Heart left ventricle (tissue), 13 donors: Measurements from ENCODE around the gene C20orf204.

Source experiments
- CTCF ChIP-seq, 12 donors: fragments of 200-600 bp; sonication (generic) in 4 of 12; IDR thresholded peaks; one replicate each; pipeline versions ENCODE4 v1.5.0 to v1.8.0; 2018 to 2022; ENCODE audit warnings: antibody characterized with exemption in 12 of 12, mild to moderate bottlenecking in 5 of 12
- POLR2A ChIP-seq, 2 donors: fragments of 450-650 bp; IDR thresholded peaks; one replicate each; pipeline ENCODE4 v1.6.1; 2017; ENCODE audit warnings: antibody characterized with exemption in 2 of 2, mild to moderate bottlenecking in 2 of 2, moderate library complexity in 2 of 2
- donor health status: ischemic (EF 13 %, LVEDD 7.1; RV severe dilation, severe dysfunction).
- donor health status: DM: no; HTN: yes; CAD: no.
- donor health status: DM: no; HTN: no; CAD: no.
- donor health status: ischemic (EF 25% LVEDD 6.9; RV normal size, moderate dysfunction).
- donor health status: ischemic (EF 25% LVEDD 5.7; RV mildly dilated, moderate dysfunction).
- donor health status: ischemic (EF 35%, LVEDD 5.7; RV mildly dilated, moderate dysfunction).
- donor health status: nonischemic (EF 11% LVEDD 7.7; RV severe dilation, severe dysfunction).
- donor health status: DM: yes; HTN: yes; CAD: no.
- donor health status: PGD.
- donor health status: ischemic (EF 29% LVEDD 5.4; RV normal size, mild dysfunction).
- donor health status: nonischemic (EF 23%, LVEDD 6.1; RV moderate dilation, normal function).

DNA sequence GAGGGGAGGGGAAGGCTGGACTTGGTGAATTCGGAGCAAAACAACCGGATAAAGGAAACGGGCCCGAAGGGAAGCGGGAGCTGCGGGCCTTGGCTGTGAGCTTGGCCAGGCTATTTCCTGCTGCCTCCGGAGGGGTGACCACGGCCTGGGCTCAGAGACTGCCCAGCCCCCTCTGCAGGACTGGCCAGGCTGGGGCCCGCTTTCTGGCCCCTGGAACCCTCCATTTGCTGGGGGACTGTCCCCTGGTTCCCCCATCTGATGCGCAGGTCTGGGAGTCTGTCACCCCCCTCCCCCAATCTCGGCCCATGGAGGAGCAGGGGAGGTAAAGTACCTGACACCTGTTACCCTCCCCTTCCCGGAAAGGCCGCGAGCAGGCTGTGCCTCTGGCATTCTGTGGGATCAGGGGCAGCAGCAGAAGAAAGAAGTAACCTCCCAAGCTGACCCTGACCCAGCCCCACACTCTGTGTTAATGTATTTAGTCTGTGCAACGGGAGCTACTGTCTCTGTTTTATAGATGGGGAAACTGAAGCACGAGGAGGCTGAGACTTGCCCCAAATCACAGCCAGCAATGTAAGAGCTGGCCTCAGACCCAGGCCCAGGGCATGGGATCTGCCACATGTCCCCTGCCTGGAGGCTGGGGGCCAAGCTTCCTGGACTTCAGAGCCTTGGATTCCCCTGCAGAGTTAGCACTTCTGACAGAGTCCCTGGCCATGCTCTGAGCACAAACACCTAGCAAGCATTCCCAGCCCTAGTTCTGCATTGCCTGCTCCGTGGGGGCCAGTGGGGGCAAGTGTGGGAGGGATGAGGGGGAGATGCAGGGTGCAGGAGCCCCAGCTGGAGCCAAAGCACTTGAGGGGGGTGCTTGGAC, 3.5 kb downstream of the C20orf204 start:
- TF ChIP-seq CTCF (IDR thresholded peaks at IDR 0.05) (no peak), POLR2A (IDR thresholded peaks at IDR 0.05) (no peak)
